DMS53 (cell line): ENCODE data around the gene CORO2A.
A peak's percentile ranks its signal among the peaks of the same experiment; 100 is the strongest.
"Not testable (repeated sequence)": the region's sequence is repeated elsewhere in the genome, so short reads cannot be mapped to it uniquely, and the experiment has no call there.

Experiments used
- DNase-seq: peaks from one replicate; lab custom pipeline; 2025; lab: John Stamatoyannopoulos, UW

Gene CORO2A

DNA sequence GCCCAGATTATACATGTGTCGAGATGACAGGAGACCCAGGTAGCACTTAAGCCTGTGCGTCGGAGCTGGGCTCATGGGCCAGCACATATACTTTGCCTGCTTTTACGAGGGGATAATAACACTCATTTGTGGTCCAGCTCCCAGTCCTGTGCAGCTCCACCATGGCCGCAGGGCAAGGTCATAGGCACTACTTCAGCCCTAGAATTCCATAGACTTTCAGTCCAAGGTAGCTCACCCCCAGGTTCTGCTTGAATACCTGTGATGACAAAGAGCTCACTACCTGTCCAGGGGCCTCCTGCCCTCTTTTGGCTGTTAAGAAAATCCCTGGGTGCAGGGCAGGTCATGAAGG lies 1.7 kb downstream of the CORO2A start:
- no peak for DNase-seq

DNA sequence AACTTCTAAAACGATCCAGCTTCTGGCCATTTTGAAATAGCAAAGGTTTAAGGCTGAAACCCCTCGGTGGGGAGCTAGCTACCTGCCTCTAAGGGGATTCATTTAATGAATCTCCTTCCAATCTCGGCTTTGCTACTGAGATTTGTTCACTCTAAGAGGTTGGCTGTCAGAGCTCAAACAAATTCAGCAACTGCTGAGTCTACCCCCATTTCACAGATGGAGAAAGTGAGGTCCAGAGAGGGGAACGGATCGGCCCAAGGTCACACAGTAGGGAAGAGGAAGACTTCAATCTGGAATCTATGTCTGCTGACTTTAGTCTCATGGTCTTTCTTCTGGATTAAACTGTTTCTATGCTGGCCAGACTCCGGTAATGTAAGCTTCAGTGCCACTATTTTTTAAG lies 3.0 kb downstream of the CORO2A start:
- DNase-seq = no peak

DNA sequence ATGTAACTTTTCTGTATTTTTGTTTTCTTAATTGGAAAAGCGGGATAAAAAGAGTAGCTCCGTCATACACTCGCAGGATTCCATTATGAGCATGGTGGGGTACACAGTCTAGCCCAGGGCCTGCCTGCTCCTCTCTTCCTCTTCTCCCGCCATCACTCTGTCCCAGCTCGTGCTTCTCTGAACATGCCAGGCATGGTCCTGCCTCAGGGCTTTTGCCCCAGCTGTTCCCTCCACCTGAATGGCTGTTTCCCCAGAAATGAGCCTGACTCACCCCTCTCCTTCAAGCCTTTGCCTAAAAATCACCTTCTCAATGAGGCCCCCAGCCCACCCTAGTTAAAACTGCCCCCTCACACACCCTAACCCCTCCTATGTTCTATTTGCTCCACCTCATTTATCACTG lies 4.5 kb downstream of the CORO2A start:
- no peak for DNase-seq

DNA sequence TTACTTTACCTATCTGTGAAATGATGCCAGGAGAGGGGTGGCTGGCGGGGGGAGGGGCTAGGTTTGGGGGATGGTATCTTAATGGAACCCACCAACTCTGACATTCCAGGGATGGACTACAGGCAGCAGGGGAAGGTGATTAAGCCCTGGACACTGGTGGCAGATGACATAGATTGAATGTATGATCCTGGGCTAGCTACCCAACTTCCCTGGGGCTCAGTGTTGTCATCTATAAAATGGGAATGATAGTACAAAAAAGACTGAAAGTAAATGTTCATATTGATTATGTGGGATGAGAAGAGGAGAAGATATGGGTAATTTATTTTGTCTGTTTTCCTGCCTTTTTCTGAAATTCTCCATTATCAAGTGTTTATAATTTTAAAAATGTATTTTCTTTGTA lies 6.2 kb downstream of the CORO2A start:
- no peak for DNase-seq

DNA sequence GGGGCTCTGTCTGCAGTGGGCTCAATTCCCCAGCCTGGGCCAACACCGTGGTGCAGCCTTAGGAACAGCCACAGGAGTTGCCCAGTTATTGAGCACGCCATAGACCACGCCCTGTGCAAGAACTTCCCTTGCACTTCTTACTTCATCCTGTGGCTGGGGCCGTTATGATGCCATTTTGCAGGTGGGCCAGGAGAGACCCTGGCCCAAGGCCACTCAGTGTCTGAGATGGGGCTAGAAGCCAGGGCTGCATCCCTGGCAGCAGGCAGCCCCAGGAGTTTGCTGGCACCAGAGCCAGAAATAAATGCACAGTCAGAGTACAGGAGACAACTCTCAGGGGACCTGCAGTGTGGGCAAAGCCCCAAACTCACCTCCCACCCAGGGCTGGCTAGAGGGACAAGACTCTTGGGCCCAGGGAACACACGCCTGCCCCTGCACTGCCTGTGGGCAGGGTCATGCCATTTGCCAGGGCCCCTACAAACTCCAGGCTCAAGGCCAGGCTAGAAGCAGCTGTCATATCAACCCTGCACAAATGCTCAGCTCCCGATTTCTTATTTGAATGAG lies 6.7 kb downstream of the CORO2A start:
- DNase-seq = no peak

DNA sequence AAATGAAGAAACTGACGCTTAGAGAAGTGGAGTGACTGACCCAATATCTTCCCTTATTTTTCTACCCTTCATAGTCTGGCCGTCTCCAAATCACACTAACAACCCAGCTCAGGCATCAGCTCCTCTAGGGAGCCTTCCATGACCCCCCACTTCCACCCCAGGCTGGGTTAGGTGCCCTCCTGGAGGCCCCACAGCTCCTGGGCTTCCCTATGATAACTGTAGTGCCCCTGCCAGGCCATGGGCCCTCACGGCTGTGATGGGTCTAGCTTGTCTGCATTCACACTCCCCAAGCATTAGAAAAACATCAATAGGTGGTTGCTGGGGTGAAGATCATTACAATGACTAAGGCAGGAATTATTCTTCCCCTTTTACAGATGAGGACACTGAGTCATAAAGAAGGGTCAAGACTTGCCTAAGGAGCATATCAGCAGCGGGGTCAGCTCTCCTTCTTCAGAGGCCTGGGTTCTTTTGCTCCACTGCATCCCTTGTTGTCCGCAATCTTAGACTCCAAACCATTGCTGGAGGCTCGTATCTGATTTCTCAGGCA lies 7.3 kb downstream of the CORO2A start:
- DNase-seq = no peak

DNA sequence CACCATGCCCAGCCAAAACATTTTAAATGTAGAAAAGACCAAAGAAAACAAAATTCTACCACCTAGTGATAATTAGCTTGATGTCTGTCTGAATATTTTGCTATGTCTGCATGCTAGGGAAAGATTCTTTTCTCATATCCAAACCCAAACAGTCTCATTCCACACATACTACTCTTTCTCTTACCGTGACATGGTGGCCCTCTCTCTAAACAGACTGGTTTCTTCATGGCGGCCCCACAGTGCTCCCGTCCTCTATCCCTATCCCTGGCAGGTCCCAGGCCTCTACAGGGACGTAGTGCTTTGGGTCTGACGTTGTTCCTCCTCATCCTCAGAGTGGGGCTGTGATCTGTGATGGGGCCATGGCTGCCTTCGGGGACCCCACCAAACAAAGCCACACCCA lies 8.1 kb downstream of the CORO2A start:
- DNase-seq = no peak

DNA sequence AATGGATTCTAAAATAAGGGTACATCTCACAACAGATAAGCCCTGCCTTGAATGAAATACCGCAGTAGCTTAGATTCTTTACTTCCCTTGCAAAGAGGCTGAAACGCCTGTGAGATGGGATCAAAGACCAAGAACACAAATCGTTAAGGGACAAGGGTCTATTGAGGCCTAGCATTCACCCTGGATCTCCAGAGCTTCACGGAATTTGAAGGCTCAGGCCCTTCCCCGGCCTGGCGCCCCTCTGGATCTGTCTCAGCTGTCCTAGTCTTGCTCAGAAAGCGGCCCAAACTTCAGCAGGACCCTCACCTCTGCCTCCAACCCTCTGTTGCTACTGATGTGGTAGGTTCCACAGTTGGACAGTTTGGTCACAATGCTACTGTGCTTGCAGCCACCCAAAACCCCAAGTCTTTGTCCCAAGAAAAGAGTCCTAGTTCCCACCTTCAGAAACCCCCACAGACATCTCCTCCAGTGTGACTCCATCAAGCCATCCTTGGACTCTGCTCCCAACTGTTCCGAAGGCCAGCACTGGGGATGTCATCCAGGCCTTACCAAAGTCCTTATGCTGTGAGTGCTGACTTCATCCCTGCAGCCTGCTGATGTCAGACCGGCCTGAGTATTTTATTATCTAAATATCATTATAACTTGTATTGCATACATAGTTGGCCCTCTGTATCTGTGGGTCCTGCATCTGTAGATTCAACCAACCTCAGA lies 9.4 kb downstream of the CORO2A start:
- no peak for DNase-seq

DNA sequence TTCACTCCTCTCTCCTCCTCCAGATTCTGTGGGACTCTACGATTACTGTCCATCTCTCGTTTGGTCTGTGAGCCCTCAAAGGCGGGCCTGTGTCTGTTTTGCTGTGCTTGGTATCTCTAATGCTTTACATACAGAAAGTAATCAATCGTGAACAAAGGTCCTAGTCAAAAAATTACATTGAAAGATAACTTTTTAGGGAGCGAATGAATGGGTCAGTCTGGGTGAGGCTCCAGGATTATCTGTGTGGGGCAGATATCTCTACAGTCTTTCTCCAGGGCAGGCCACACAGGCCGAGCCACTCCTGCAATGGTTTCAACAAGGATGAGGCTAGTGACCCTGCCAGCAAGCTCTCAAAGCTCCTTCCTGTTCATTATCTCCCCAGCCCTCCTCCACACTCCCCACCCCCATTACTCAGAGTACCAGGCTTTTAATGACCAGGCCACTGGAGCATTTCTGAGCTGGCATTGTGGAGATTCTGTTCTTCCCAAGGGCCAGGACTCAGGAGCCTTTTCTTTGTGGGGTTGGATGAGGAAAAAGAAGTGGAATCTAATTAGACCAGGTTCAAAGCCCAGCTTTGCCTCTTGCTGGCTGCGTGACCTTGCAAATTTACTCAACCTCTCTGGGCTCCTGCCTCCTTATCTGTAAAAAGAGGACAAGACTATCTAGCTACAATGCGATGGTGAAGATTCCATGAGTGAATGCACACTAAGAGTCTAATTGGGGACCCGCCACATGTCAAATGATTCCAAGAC lies 10.2 kb downstream of the CORO2A start:
- DNase-seq = no peak

DNA sequence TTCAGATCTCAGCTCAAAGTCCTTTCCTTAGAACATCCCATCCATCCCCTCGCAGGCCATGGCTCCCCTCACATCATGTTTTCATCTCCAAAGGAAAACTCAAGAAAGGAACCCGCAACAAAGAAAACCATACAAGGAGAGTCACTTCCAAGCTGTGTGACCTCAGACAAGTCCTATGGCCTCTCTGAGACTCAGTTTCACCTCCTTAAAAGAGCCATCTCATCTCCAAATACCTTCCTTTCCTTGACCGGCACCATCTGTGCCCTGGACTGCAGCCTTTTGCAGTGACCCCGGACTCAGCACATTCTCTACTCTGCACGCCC lies 10.7 kb downstream of the CORO2A start:
- DNase-seq = no peak

DNA sequence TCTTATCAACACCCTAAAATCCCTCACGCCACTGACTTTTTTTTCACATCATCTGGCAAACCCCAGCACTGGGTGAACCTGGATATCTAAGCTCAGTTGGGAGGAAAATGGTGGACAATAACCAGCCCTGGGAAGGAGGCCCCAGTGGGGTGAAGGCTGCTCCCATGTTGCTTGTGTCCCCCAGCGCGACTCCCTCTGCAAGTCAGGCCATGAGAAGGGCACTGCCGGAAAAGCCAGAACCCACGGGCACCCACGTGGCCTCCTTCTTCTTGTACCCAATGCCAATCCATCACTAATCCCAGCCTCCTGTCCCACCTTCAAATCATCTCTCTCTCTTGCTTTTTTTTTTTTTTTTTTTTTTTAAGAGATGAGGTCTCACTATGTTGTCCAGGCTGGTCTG lies 11.4 kb downstream of the CORO2A start:
- no peak for DNase-seq

DNA sequence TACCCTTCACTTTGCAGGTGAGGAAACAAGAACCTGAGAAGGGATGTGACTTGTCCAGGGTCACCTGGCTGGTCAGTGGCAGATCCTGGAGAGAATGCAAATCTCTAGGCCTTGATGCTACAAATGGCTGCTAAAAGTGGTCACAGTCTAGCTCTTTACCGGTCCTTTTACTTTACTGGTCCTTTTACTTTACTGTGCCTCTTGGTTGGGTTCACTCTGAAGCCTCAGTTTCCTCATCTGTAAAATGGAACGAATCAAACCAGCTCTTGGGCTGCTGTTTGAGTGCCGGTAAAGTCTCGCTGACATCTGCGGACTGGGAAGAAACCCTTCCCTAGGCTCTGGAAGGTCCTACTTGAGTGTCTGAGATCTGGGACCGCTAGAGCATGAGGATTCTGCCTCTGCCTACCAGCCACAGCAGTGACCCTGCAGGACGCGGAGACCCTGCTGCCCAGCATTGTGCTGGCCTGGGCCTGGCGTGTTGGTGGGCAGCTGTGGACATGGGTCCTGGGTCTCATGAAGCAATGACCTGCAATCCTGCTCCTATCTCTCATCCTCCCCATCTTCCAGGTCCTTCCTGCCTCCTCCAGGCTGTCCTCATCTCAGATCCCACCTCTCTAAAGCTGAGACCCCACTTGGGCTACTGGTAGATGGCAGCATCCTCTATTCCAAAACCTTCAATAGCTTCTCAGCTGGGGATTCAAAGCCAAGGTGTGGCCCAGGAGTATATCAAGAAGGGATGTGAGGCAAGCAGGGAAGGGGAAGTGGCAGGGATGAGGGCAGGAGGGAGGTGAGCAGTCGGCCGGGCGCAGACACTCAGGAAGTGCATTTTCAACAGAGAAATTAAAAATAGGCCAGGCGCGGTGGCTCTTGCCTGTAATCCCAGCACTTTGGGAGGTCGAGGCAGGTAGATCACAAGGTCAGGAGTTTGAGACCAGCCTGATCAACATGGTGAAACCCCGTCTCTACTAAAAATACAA lies 13.3 kb downstream of the CORO2A start:
- DNase-seq = no peak

DNA sequence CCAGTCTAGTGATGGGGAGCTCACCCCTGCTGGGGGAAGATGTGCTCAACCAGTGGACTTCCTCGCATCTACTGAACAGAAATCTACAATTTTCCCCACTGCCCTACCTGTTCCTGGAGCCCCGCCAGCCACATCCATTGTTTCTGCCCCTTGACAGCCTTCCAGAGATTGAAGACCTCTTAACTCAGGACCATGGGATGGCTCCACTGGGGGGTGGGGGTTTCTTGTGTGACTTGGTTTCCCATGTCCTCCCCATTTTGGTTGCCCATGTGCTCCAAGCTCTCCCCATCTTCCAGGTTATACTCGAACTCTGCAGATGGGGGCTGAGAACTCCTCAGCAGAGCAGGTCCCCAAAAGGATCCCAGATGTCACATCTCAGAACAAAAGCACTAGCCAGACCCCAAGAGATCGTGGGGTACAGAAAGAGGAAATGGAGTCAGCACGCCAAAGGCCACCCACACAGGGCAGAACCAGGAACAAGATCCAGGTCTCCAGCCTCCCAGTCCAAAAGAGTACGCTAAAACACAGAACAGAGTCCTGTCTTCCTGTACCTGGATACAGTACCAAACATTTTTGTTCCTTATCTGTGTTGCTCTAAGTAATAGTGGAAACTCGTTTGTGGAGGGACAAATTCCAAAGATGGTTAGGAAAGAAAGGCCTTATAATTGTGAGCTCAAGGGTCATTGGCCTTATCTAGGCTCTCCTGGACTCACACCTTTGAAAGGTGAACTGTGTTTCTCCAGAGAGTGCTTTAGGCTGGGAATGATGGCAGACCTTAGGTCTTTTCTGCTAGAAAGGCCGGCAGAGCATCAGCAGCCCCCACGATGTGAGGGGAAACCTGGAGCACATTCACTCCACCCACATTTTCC lies 15.8 kb downstream of the CORO2A start:
- DNase-seq = no peak

DNA sequence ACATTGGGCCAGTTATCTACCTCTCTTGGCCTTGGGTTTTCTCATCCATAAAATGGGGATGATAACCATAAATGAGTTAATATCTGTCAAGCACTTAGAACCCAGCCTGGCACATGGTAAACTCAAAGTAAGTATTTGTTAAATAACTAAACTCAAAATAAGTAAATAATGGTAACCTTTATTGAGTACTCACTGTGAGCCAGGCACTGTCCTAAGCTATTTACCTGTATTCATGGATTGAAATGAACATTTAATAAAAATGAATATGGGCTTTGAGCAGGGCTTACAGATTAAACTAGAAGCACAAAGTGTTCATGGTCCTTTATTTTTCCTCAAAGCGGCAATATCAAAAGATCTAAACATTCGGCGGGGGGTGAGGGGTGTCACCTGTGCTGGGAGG lies 16.7 kb downstream of the CORO2A start:
- DNase-seq = no peak

DNA sequence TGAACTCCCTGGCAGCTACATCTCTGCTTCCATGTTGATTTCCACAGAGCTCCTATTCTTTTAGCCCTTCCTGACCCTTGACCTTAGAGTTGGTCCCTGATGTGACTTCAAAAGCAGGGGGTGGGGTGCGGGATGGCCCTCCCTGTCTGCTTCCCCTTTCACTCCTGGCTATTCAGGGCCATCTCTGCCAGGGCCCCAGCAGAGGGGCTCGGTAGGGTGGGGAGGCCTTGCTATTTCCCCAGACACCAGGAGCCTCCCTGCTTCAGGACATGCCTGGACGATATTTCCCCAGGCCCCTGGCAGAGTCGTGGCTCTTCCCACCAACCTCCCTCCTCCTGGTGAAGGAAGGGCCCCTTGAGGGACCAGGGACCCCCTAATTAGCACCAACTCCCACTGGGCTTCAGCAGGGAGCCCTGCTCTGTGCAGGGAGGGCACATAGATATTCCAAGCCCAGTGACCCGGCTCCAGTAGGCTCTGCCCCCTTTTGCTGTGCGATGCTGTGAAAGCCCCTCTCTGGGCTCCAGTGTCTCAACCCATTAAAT lies 17.3 kb downstream of the CORO2A start:
- no peak for DNase-seq

DNA sequence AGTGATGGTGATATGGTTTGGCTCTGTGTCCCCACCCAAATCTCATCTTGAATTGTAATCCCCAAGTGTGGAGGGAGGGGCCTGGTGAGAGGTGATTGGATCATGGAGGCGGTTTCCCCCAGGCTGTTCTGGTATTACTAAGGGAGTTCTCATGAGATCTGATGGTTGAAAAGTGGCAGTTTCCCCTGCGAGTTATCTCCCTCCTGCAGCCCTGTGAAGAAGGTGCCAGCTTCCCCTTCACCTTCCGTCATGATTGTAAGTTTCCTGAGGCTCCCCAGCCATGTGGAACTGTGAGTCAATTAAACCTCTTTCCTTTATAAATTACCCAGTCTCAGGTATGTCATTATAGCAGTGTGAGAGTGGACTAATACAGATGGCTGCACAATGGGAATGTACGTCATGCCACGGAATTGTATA lies 17.9 kb downstream of the CORO2A start:
- not testable (repeated sequence) for DNase-seq

DNA sequence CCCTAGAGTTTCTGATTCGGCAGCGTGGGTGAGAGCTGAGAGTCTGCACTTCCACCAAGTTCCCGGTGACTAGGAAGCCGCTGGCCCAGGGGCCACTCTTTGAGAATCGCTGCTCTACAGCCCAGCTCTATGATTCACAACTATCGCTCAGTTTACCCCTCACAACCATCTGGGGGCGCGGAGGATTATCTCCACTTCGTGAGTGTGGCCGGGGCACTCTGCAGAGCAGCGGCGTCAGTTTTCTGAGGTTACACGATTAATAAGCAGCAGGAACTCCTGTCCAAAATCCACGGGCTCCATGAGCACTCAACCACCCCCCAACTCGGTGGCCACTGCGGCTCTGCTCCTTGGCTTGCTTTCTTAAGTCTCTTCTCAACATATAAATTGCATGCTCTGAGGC lies 19.3 kb downstream of the CORO2A start:
- DNase-seq = no peak

DNA sequence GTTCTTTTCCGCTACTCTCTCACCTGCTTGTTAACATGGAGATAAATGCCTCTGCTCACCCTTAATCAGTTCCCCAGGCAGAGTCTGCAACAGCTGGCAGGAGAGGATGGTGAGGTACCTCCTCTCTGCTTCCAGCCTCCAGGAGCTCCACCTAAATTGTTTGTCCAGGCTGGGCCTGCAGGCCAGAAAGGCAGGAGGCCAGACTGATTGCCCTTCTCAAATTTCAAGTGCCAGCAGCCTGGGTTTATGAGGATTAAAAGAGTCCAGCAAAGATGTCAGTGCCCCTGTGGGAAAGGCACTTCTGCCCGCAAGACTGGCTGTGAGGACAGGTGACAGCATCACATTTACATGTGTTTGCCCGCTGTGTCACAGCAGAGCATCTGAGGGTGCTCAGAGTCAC lies 19.8 kb downstream of the CORO2A start:
- DNase-seq = peak; percentile 98

DNA sequence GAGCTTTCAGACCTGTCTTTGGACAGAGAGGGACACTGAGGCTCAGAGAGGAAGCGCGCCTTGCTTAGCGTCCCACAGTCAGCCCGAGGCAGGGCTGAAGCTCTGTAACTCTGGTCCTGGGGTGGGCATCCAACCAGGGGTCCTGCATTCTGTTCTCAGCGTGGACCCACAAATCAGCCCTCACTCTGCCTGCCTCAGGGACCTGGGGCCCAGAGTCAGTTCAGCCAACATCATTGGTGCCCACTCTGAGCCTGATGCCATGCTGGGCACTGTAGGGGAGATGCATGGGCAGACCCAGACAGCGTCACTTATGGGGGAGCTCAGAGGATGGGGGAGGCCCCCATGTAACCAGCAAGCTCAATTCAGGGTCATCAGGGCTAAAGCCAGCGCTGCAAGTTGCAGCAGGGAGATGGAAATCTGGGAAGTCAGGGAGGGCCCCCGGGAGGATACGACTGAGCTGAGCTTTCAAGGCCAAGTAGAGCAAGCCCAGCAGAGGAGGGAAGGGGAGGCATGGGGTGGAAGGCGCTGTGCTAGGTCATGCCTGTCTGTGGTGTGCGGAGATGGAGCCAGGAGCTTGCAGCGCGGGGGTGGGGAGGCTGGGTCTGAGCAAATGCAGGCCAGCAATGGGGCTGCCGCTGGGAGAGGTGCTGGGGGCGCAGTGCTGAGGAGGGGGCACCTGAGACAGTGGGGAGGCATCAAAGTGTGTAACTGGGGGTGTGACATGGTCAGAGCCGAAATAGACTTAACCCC lies 21.1 kb downstream of the CORO2A start:
- peak; percentile 6 for DNase-seq

DNA sequence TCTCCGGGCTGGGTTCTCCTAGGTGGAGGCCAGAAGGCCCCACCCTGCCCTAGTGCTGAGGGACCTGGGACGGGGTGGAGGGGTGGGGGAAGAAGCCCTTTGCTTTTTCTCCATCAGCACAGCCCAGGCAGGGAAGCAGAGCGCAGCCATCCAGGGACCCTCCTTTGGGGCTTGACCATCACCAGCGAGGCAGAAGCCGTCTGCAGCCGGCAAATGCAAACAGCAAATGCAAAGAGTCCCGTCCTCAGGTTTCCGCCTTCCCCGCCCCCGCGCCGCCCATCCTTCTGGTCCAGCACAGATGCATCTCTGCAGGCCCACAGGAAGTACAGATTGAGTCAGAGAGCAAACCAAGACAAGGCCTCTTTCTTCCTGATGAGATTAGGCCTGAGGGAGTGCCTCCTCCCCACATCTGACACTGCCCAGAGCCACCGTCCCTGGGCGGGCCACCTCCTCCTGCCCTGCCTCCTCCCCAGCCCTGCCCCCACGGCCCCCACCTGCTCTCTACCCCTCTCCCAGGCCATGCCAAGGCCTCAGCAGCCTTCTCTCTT lies 23.4 kb downstream of the CORO2A start:
- no peak for DNase-seq
